Loucy (cell line): ENCODE results near the gene NET1.

Experiments used
- H2AFZ ChIP-seq: fragments of 200-600 bp; sonication (generic); 2 replicates; pipeline ENCODE4 v1.6.0; 2016; ENCODE audit warnings: antibody characterized with exemption, mild to moderate bottlenecking, low read length, moderate library complexity
- H3F3A ChIP-seq: fragments of 200-600 bp; 2 replicates; pipeline ENCODE4 v1.6.0; 2016; ENCODE audit warnings: antibody characterized with exemption, low read depth, mild to moderate bottlenecking
- H3K27me3 ChIP-seq: fragments of 200-600 bp; sonication (generic); 2 replicates; pipeline ENCODE4 v1.6.1; 2014; ENCODE audit warnings: low read length, mild to moderate bottlenecking; ENCODE audit not compliant: insufficient read depth, poor library complexity, severe bottlenecking
- H3K36me3 ChIP-seq: fragments of 200-600 bp; sonication (generic); 2 replicates; pipeline ENCODE4 v1.6.1; 2016; ENCODE audit warnings: low read length; ENCODE audit not compliant: insufficient read depth
- H3K4me1 ChIP-seq: fragments of 200-600 bp; sonication (generic); 2 replicates; pipeline ENCODE4 v1.5.1; 2014; ENCODE audit warnings: low read length, mild to moderate bottlenecking; ENCODE audit not compliant: insufficient read depth, poor library complexity, severe bottlenecking
- H3K4me2 ChIP-seq: fragments of 200-600 bp; sonication (generic); 2 replicates; pipeline ENCODE4 v1.6.0; 2014; ENCODE audit warnings: antibody characterized with exemption, low read length, low read depth, mild to moderate bottlenecking; ENCODE audit not compliant: poor library complexity, severe bottlenecking
- H3K4me3 ChIP-seq: fragments of 200-600 bp; sonication (generic); 2 replicates; pipeline ENCODE4 v1.5.1; 2014; ENCODE audit warnings: low read length, mild to moderate bottlenecking, mixed read lengths; ENCODE audit not compliant: poor library complexity, severe bottlenecking
- H3K79me2 ChIP-seq: fragments of 200-600 bp; sonication (generic); 2 replicates; pipeline ENCODE4 v1.6.1; 2014; ENCODE audit warnings: low read length; ENCODE audit not compliant: insufficient read depth
- H3K9ac ChIP-seq: fragments of 200-600 bp; sonication (generic); 2 replicates; pipeline ENCODE4 v1.6.0; 2014; ENCODE audit warnings: mild to moderate bottlenecking, low read depth, low read length, moderate library complexity; ENCODE audit not compliant: poor library complexity, severe bottlenecking
- H3K9me2 ChIP-seq: fragments of 200-600 bp; sonication (generic); replicated peaks from 2 replicates; pipeline ENCODE4 v1.6.1; 2016; ENCODE audit warnings: low read depth, low read length, mixed read lengths
- H3K9me3 ChIP-seq: fragments of 200-600 bp; sonication (generic); 2 replicates; pipeline ENCODE4 v1.6.1; 2014; ENCODE audit warnings: mild to moderate bottlenecking, antibody characterized with exemption, low read length, low read depth; ENCODE audit not compliant: insufficient read depth
- H4K20me1 ChIP-seq: fragments of 200-600 bp; sonication (generic); 2 replicates; pipeline ENCODE4 v1.6.0; 2014; ENCODE audit warnings: antibody characterized with exemption, low read length, mild to moderate bottlenecking; ENCODE audit not compliant: insufficient read depth, poor library complexity, severe bottlenecking
- CTCF ChIP-seq: fragments of 200-600 bp; sonication (generic); conservative IDR thresholded peaks from 2 replicates; pipeline ENCODE4 v1.5.1; 2014; ENCODE audit warnings: mild to moderate bottlenecking, antibody characterized with exemption, low read length
- EZH2phosphoT487 ChIP-seq: fragments of 200-600 bp; IDR thresholded peaks from 2 replicates; pipeline ENCODE4 v1.6.1; 2018; ENCODE audit warnings: antibody characterized with exemption, mild to moderate bottlenecking, moderate library complexity, borderline replicate concordance

Gene NET1

GRCh38 chr10:5396556-5397300 lies 15.6 kb upstream of the NET1 start:
- H3K36me3 ChIP-seq = no peaks in the 10 kb centered on the region
- H3K79me2 ChIP-seq = no peaks in the 10 kb centered on the region
- H3K9ac ChIP-seq = no peak overlapping the region
- no peaks in the 10 kb centered on the region for H3F3A ChIP-seq
- H3K9me3 ChIP-seq = peaks cover 1% of the 10 kb centered on the region; the same call in 1 of the 2 replicates
- H3K4me3 ChIP-seq = no peak overlapping the region
- no peak overlapping the region for H3K4me2 ChIP-seq
- no peaks in the 10 kb centered on the region for H3K27me3 ChIP-seq
- TF ChIP-seq EZH2phosphoT487 (no peak), CTCF (no peak)
- no peak overlapping the region for H2AFZ ChIP-seq
- no peaks in the 10 kb centered on the region for H3K9me2 ChIP-seq
- no peaks in the 10 kb centered on the region for H3K4me1 ChIP-seq
- H4K20me1 ChIP-seq = no peaks in the 10 kb centered on the region

GRCh38 chr10:5399332-5399731 lies 13.0 kb upstream of the NET1 start:
- Histone ChIP-seq H3K79me2 (no peaks in the 10 kb centered on the region), H3K4me1 (no peaks in the 10 kb centered on the region), H3K9me2 (no peaks in the 10 kb centered on the region), H2AFZ (no peak overlapping the region), H4K20me1 (no peaks in the 10 kb centered on the region), H3F3A (no peaks in the 10 kb centered on the region), H3K27me3 (no peaks in the 10 kb centered on the region), H3K4me3 (no peak overlapping the region), H3K9me3 (no peaks in the 10 kb centered on the region), H3K9ac (no peak overlapping the region), H3K4me2 (no peak overlapping the region), H3K36me3 (no peaks in the 10 kb centered on the region)
- no peak for TF ChIP-seq EZH2phosphoT487
- TF ChIP-seq CTCF = no peak

GRCh38 chr10:5400468-5401240 lies 11.7 kb upstream of the NET1 start:
- H3K27me3 ChIP-seq = no peaks in the 10 kb centered on the region
- H3K36me3 ChIP-seq = no peaks in the 10 kb centered on the region
- no peak overlapping the region for H3K4me3 ChIP-seq
- no peaks in the 10 kb centered on the region for H3K79me2 ChIP-seq
- no peaks in the 10 kb centered on the region for H3F3A ChIP-seq
- H3K9me2 ChIP-seq = no peaks in the 10 kb centered on the region
- H3K9me3 ChIP-seq = no peaks in the 10 kb centered on the region
- H3K9ac ChIP-seq = no peak overlapping the region
- H3K4me1 ChIP-seq = no peaks in the 10 kb centered on the region
- no peak overlapping the region for H2AFZ ChIP-seq
- H3K4me2 ChIP-seq = no peak overlapping the region
- no peaks in the 10 kb centered on the region for H4K20me1 ChIP-seq
- TF ChIP-seq CTCF (no peak), EZH2phosphoT487 (no peak)
